SU-DHL-6 (cell line): ENCODE data around the gene TBC1D21.

ENCODE experiments used
- CTCF ChIP-seq: fragments of 200-600 bp; sonication (generic); IDR thresholded peaks from one replicate; pipeline ENCODE4 v1.5.1; 2017; ENCODE audit warnings: antibody characterized with exemption, mild to moderate bottlenecking, low read length, moderate library complexity; ENCODE audit not compliant: insufficient read depth, poor library complexity, severe bottlenecking
- EZH2phosphoT487 ChIP-seq: fragments of 200-600 bp; sonication (generic), shearing (Covaris generic); conservative IDR thresholded peaks from 2 replicates; pipeline ENCODE4 v1.6.1; 2018; ENCODE audit warnings: mild to moderate bottlenecking, antibody characterized with exemption, low read length, moderate library complexity, mixed read lengths

GRCh38 chr15:73872346-73872745 is 1.0 kb upstream of the TBC1D21 start:
- TF ChIP-seq CTCF, result no peak
- TF ChIP-seq EZH2phosphoT487, result no peak
